Endothelial cell of umbilical vein (primary cell): ENCODE data around the gene LMNB1. TPM values are rescaled to one million over a fixed set of nuclear protein-coding genes. Genes with fewer than 3 reads are reported as not detected.

Source experiments
- BruUV-seq: library from RNA; stranded (reverse); fragments of 400-500 nt; replicated peaks from 2 replicates; lab custom pipeline; 2021; lab: Mats Ljungman, UMichigan
- CTCF ChIA-PET: fragments of 300-600, 350-600 bp; sonication (Branson Sonifier 250); formaldehyde crosslinking; loops from one replicate; lab custom pipeline; 2021; ENCODE audit warnings: antibody characterized with exemption, inconsistent platforms; lab: Charles Lee
- POLR2A ChIA-PET: fragments of 300-600, 350-600 bp; sonication (Branson Sonifier 250); formaldehyde crosslinking; loops from one replicate; lab custom pipeline; 2021; ENCODE audit warnings: antibody characterized with exemption, inconsistent platforms; lab: Charles Lee
- DNase-seq: peaks from one replicate; pipeline ENCODE4 v3.0.0-alpha.2; 2011; ENCODE audit warnings: low read depth, low spot score
- FAIRE-seq: peaks from 2 replicates; lab custom pipeline; 2011; peaks lifted over from hg19 to GRCh38; lab: Jason Lieb, UNC
- H2AFZ ChIP-seq: 2 replicates; pipeline ENCODE4 v1.6.0; 2012; ENCODE audit warnings: low read depth, low read length, control low read depth, inconsistent platforms
- H3K27ac ChIP-seq: 2 replicates; pipeline ENCODE4 v1.5.1; 2011; ENCODE audit warnings: low read depth, mild to moderate bottlenecking, control low read depth, low read length, moderate library complexity; ENCODE audit not compliant: insufficient read depth
- H3K27me3 ChIP-seq, 2 experiments: 2 replicates each; pipeline versions ENCODE4 v1.6.0 to v1.6.1; 2011; ENCODE audit warnings: low read length in 2 of 2, mixed read lengths in 1 of 2; ENCODE audit not compliant: control insufficient read depth in 2 of 2, insufficient read depth in 2 of 2
- H3K36me3 ChIP-seq, 2 experiments: 2 replicates in 1 of 2; 3 replicates in 1 of 2; pipeline ENCODE4 v1.5.1; 2011; ENCODE audit warnings: low read length in 2 of 2, mild to moderate bottlenecking in 1 of 2, moderate library complexity in 1 of 2; ENCODE audit not compliant: control insufficient read depth in 2 of 2, insufficient read depth in 2 of 2; ENCODE audit errors: extremely low read depth in 1 of 2
- H3K4me1 ChIP-seq: 3 replicates; pipeline ENCODE4 v1.5.1; 2011; ENCODE audit warnings: mild to moderate bottlenecking, low read length; ENCODE audit not compliant: control insufficient read depth, insufficient read depth; ENCODE audit errors: extremely low read depth
- H3K4me2 ChIP-seq: 2 replicates; pipeline ENCODE4 v1.6.1; 2011; ENCODE audit warnings: low read length, control low read depth, mixed read lengths; ENCODE audit not compliant: insufficient read depth
- H3K4me3 ChIP-seq, 3 experiments: fragments of 200-600 bp in 1 of 3; sonication (generic), shearing (Covaris generic) in 1 of 3; replicated peaks in 1 of 3; 2 replicates each; pipeline ENCODE4 v1.5.1; 2011 to 2016; ENCODE audit warnings: control low read depth in 3 of 3, low read length in 3 of 3, mild to moderate bottlenecking in 2 of 3, inconsistent platforms in 1 of 3, low read depth in 1 of 3, moderate library complexity in 1 of 3; ENCODE audit not compliant: insufficient read depth in 1 of 3
- H3K79me2 ChIP-seq: 2 replicates; pipeline ENCODE4 v1.6.0; 2012; ENCODE audit warnings: low read length, inconsistent platforms; ENCODE audit not compliant: control insufficient read depth, insufficient read depth
- H3K9ac ChIP-seq: replicated peaks from 2 replicates; pipeline ENCODE3; 2011; ENCODE audit warnings: low read length, control low read depth; ENCODE audit not compliant: insufficient read depth; ENCODE audit errors: extremely low read depth
- H3K9me1 ChIP-seq: replicated peaks from 3 replicates; pipeline ENCODE4 v1.6.0; 2011; ENCODE audit warnings: mild to moderate bottlenecking, low read length; ENCODE audit not compliant: control insufficient read depth, insufficient read depth; ENCODE audit errors: extremely low read depth
- H3K9me3 ChIP-seq: replicated peaks from 2 replicates; pipeline ENCODE4 v1.5.1; 2012; ENCODE audit warnings: low read length, inconsistent platforms; ENCODE audit not compliant: control insufficient read depth, insufficient read depth
- H4K20me1 ChIP-seq: replicated peaks from 2 replicates; pipeline ENCODE3; 2011; ENCODE audit warnings: mild to moderate bottlenecking, low read length; ENCODE audit not compliant: control insufficient read depth, insufficient read depth; ENCODE audit errors: extremely low read depth
- EZH2 ChIP-seq: IDR thresholded peaks from 2 replicates; pipeline ENCODE4 v1.6.1; 2012; ENCODE audit warnings: borderline replicate concordance, low read depth, mild to moderate bottlenecking, moderate library complexity, low read length, inconsistent platforms; ENCODE audit not compliant: severe bottlenecking
- FOS ChIP-seq: IDR thresholded peaks from 2 replicates; pipeline ENCODE4 v1.6.1; 2011; ENCODE audit warnings: mild to moderate bottlenecking, low read length, moderate library complexity, borderline replicate concordance; ENCODE audit not compliant: insufficient read depth
- GATA2 ChIP-seq: IDR thresholded peaks from 2 replicates; pipeline ENCODE4 v1.7.0; 2011; ENCODE audit warnings: low read depth, mild to moderate bottlenecking, moderate library complexity, mixed read lengths, low read length; ENCODE audit not compliant: insufficient read length, insufficient read depth
- JUN ChIP-seq: IDR thresholded peaks from 2 replicates; pipeline ENCODE4 v1.6.1; 2011; ENCODE audit warnings: borderline replicate concordance, low read depth; ENCODE audit not compliant: insufficient read length, insufficient read depth
- MYC ChIP-seq: IDR thresholded peaks from one replicate; pipeline ENCODE4 v1.6.1; 2011; ENCODE audit warnings: mild to moderate bottlenecking, low read depth, low read length
- POLR2A ChIP-seq: IDR thresholded peaks from 2 replicates; pipeline ENCODE4 v1.6.1; 2012; ENCODE audit warnings: low read depth, mild to moderate bottlenecking, control low read depth, low read length
- POLR2AphosphoS5 ChIP-seq: IDR thresholded peaks from 2 replicates; pipeline ENCODE4 v1.6.1; 2012; ENCODE audit warnings: low read depth, mild to moderate bottlenecking, control low read depth, low read length, moderate library complexity; ENCODE audit not compliant: insufficient read depth
- dilution Hi-C: fragments of 300-500 bp; cut with MboI; formaldehyde crosslinking; loops from one replicate; pipeline ENCODE4 v1.15.0; 2019; ENCODE audit warnings: low sequenced_read_pairs; ENCODE audit not compliant: extremely low pct_ligation_motif_present
- intact Hi-C: fragments of 100-400 bp; cut with micrococcal nuclease; formaldehyde crosslinking; loops from one replicate; pipeline ENCODE4 v1.10.0; 2022
- polyA plus RNA-seq, 4 experiments: library from polyadenylated mRNA; depleted of rRNA in 3 of 4; stranded (reverse) in 3 of 4; unstranded in 1 of 4; fragments of >200 nt; gene quantifications; 2 replicates each; pipeline versions ENCODE4 v1.2.1 to v1.2.3, GENCODE V29; 2011 to 2012; ENCODE audit warnings: missing spikeins in 1 of 4
- total RNA-seq: library from RNA; stranded (reverse); gene quantifications from 2 replicates; pipeline ENCODE4 v1.2.3, GENCODE V29; 2021
- TF ChIP-seq, protein P1 (sequence below): IDR thresholded peaks from 2 replicates; pipeline ENCODE4 v1.6.1; 2011; ENCODE audit not compliant: insufficient read depth, insufficient read length
- TF ChIP-seq, protein P2 (sequence below), 2 donors: IDR thresholded peaks; 1 replicate in 1 of 2; 2 replicates in 1 of 2; pipeline ENCODE4 v1.5.1; 2011; ENCODE audit warnings: low read length in 2 of 2, mild to moderate bottlenecking in 2 of 2, moderate library complexity in 2 of 2, control low read depth in 1 of 2, inconsistent platforms in 1 of 2, low read depth in 1 of 2; ENCODE audit not compliant: insufficient read depth in 1 of 2; ENCODE audit errors: extremely low read depth in 1 of 2

Gene LMNB1
- total and polyA plus RNA-seq, 2 donors (not counting 3 experiments of a cell fraction or from before 2014, with no cell fraction given): 45.2 to 144 TPM

DNA sequence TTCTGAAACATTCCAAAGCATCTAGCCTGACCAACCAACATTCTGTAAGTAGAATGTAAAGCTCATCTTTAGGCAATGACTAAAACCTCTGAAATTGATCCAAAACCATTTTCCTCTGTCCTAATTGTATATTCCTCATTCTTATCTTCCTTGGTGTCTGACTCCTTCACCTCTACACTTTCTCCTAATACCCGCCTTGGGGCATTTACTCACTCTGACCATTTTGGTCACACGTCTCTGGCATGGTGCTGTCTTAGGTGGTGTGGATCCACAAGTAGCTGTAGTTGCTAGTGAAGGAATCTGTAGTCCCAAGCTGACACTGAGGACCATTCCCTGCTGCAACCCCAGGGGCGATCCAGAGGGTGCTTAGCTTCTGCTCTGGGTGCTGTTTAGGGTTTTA lies 40.8 kb upstream of the LMNB1 start:
- Histone ChIP-seq H3K9me3 (no peaks in the 10 kb centered on the region), H3K4me3 (no peak overlapping the region), H2AFZ (no peak overlapping the region), H3K36me3 (no peaks in the 10 kb centered on the region), H3K9me1 (no peaks in the 10 kb centered on the region), H4K20me1 (no peaks in the 10 kb centered on the region), H3K4me2 (no peak overlapping the region), H3K9ac (no peak overlapping the region), H3K79me2 (no peaks in the 10 kb centered on the region), H3K27ac (no peak overlapping the region), H3K27me3 (no peaks in the 10 kb centered on the region), H3K4me1 (no peaks in the 10 kb centered on the region)
- dilution Hi-C loops (no loop called here), intact Hi-C loops (no loop called here)
- FAIRE-seq: no peak
- DNase-seq: no peak
- CTCF ChIA-PET: no interaction called here
- no TSS peak for BruUV-seq
- POLR2A ChIA-PET: no interaction called here
- no peak for TF ChIP-seq EZH2
- no peak for TF ChIP-seq FOS
- TF ChIP-seq, protein P1, sequence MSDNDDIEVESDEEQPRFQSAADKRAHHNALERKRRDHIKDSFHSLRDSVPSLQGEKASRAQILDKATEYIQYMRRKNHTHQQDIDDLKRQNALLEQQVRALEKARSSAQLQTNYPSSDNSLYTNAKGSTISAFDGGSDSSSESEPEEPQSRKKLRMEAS: no peak
- no peak for TF ChIP-seq POLR2A
- TF ChIP-seq MYC: no peak
- no peak for TF ChIP-seq GATA2
- TF ChIP-seq JUN: no peak
- TF ChIP-seq, protein P2, sequence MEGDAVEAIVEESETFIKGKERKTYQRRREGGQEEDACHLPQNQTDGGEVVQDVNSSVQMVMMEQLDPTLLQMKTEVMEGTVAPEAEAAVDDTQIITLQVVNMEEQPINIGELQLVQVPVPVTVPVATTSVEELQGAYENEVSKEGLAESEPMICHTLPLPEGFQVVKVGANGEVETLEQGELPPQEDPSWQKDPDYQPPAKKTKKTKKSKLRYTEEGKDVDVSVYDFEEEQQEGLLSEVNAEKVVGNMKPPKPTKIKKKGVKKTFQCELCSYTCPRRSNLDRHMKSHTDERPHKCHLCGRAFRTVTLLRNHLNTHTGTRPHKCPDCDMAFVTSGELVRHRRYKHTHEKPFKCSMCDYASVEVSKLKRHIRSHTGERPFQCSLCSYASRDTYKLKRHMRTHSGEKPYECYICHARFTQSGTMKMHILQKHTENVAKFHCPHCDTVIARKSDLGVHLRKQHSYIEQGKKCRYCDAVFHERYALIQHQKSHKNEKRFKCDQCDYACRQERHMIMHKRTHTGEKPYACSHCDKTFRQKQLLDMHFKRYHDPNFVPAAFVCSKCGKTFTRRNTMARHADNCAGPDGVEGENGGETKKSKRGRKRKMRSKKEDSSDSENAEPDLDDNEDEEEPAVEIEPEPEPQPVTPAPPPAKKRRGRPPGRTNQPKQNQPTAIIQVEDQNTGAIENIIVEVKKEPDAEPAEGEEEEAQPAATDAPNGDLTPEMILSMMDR (IDR thresholded peaks at IDR 0.05; ENCODE audit: extremely low read depth in 1 of 2, insufficient read depth in 1 of 2, low read depth in 1 of 2, low read length in 2 of 2): no peak
- no peak for TF ChIP-seq POLR2AphosphoS5
